ENCODE results near the gene LPO. TPM values are rescaled to one million over a fixed set of nuclear protein-coding genes. Genes with fewer than 3 reads are reported as not detected.
A peak's percentile ranks its signal among the peaks of the same experiment; 100 is the strongest.

The LPO gene
- total RNA-seq, 1 donor from 2014 or later, result 0.17 TPM

GRCh38 chr17:58308173-58308984, 70.0 kb downstream of the LPO start:
- peak; percentile 37 for TF ChIP-seq CTCF (IDR thresholded peaks at IDR 0.05; ENCODE audit: insufficient read depth, low read length, poor library complexity, severe bottlenecking)
- Histone ChIP-seq H3K36me3 (ENCODE audit: control insufficient read depth, insufficient read depth, low read length) (no peaks in the 10 kb centered on the region), H3K27me3 (ENCODE audit: control insufficient read depth, insufficient read depth, low read length) (no peaks in the 10 kb centered on the region), H3K4me3 (ENCODE audit: low read depth, low read length) (no peak overlapping the region)
- DNase-seq (ENCODE audit: low read depth), result no peak

GRCh38 chr17:58308985-58309917, 70.9 kb downstream of the LPO start:
- Histone ChIP-seq H3K4me3 (ENCODE audit: low read depth, low read length) (no peak overlapping the region), H3K36me3 (ENCODE audit: control insufficient read depth, insufficient read depth, low read length) (no peaks in the 10 kb centered on the region), H3K27me3 (ENCODE audit: control insufficient read depth, insufficient read depth, low read length) (no peaks in the 10 kb centered on the region)
- no peak for TF ChIP-seq CTCF (IDR thresholded peaks at IDR 0.05; ENCODE audit: insufficient read depth, low read length, poor library complexity, severe bottlenecking)
- no peak for DNase-seq (ENCODE audit: low read depth)

- DNase-seq (ENCODE audit: low read depth), result no peak
- no peak for TF ChIP-seq CTCF (IDR thresholded peaks at IDR 0.05; ENCODE audit: insufficient read depth, low read length, poor library complexity, severe bottlenecking)
- Histone ChIP-seq H3K27me3 (ENCODE audit: control insufficient read depth, insufficient read depth, low read length) (no peaks in the 10 kb centered on the region), H3K4me3 (ENCODE audit: low read depth, low read length) (no peak overlapping the region), H3K36me3 (ENCODE audit: control insufficient read depth, insufficient read depth, low read length) (no peaks in the 10 kb centered on the region)
Observed at GRCh38 chr17:58309918-58310259, 71.5 kb downstream of the LPO start.

GRCh38 chr17:58310511-58311428, 72.4 kb downstream of the LPO start:
- no peaks in the 10 kb centered on the region for H3K36me3 ChIP-seq (ENCODE audit: control insufficient read depth, insufficient read depth, low read length)
- H3K27me3 ChIP-seq (ENCODE audit: control insufficient read depth, insufficient read depth, low read length), result no peaks in the 10 kb centered on the region
- DNase-seq (ENCODE audit: low read depth), result no peak
- no peak overlapping the region for H3K4me3 ChIP-seq (ENCODE audit: low read depth, low read length)
- TF ChIP-seq CTCF (IDR thresholded peaks at IDR 0.05; ENCODE audit: insufficient read depth, low read length, poor library complexity, severe bottlenecking), result no peak

GRCh38 chr17:58311429-58311894, 73.1 kb downstream of the LPO start:
- no peaks in the 10 kb centered on the region for H3K27me3 ChIP-seq (ENCODE audit: control insufficient read depth, insufficient read depth, low read length)
- no peak for DNase-seq (ENCODE audit: low read depth)

More at GRCh38 chr17:58311429-58311894, 73.1 kb downstream of the LPO start:
- TF ChIP-seq CTCF (IDR thresholded peaks at IDR 0.05; ENCODE audit: insufficient read depth, low read length, poor library complexity, severe bottlenecking), result no peak
- Histone ChIP-seq H3K36me3 (ENCODE audit: control insufficient read depth, insufficient read depth, low read length) (no peaks in the 10 kb centered on the region), H3K4me3 (ENCODE audit: low read depth, low read length) (no peak overlapping the region)

Data from kidney epithelial cell (primary cell).